ENCODE results near the gene MRPL44.

The MRPL44 gene

GRCh38 chr2:223978451-223978850 lies 21.2 kb downstream of the MRPL44 start:
- Mint-ChIP-seq H3K27ac (peak overlapping the region; percentile 32), H3K4me1 (no peaks in the 10 kb centered on the region), H3K36me3 (ENCODE audit: low read depth) (peaks cover 1% of the 10 kb centered on the region), H3K27me3 (ENCODE audit: low read depth, poor library complexity) (no peaks in the 10 kb centered on the region), H3K9me3 (no peaks in the 10 kb centered on the region), H3K4me3 (no peak overlapping the region)
- DNase-seq = no peak
- TF ChIP-seq CTCF (IDR thresholded peaks at IDR 0.05) = no peak

- no peaks in the 10 kb centered on the region for H3K9me3 Mint-ChIP-seq
- TF ChIP-seq CTCF (IDR thresholded peaks at IDR 0.05) = no peak
- no peak overlapping the region for H3K27ac Mint-ChIP-seq
- no peaks in the 10 kb centered on the region for H3K27me3 Mint-ChIP-seq (ENCODE audit: low read depth, poor library complexity)
- DNase-seq = no peak
- no peak overlapping the region for H3K4me3 Mint-ChIP-seq
- peaks cover 11% of the 10 kb centered on the region for H3K36me3 Mint-ChIP-seq (ENCODE audit: low read depth)
- H3K4me1 Mint-ChIP-seq = no peaks in the 10 kb centered on the region
These were observed 22.6 kb downstream of the MRPL44 start for GRCh38 chr2:223979730-223980396.

GRCh38 chr2:223980397-223980735 lies 23.1 kb downstream of the MRPL44 start:
- Mint-ChIP-seq H3K4me3 (no peak overlapping the region), H3K9me3 (no peaks in the 10 kb centered on the region), H3K36me3 (ENCODE audit: low read depth) (peaks cover 11% of the 10 kb centered on the region), H3K27ac (no peak overlapping the region), H3K4me1 (no peaks in the 10 kb centered on the region), H3K27me3 (ENCODE audit: low read depth, poor library complexity) (no peaks in the 10 kb centered on the region)
- DNase-seq = no peak
- TF ChIP-seq CTCF (IDR thresholded peaks at IDR 0.05) = no peak

DNA sequence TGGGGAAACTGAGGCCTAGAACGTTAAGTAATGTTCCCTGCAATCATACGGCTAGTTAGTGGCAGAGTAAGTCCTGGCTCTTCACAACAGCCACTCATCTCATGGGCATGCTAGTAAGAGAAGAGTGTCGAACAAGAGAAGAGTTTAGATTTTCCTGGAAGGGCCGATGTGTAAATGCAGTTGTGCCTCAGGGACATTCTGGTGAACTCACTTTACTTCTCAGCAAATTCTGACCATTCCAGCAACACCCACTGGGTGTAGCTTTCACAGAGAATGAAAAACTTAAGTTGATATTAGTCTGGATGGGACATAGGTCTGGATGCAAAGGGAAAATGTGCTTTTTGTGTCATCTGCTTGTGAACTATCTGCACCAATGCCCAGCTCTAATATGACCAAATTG lies 23.5 kb downstream of the MRPL44 start:
- DNase-seq = no peak
- TF ChIP-seq CTCF (IDR thresholded peaks at IDR 0.05) = no peak
- Mint-ChIP-seq H3K27ac (no peak overlapping the region), H3K4me1 (no peaks in the 10 kb centered on the region), H3K4me3 (no peak overlapping the region), H3K9me3 (no peaks in the 10 kb centered on the region), H3K27me3 (ENCODE audit: low read depth, poor library complexity) (no peaks in the 10 kb centered on the region), H3K36me3 (ENCODE audit: low read depth) (peaks cover 11% of the 10 kb centered on the region)

- TF ChIP-seq CTCF (IDR thresholded peaks at IDR 0.05) = no peak
- H3K4me1 Mint-ChIP-seq = no peaks in the 10 kb centered on the region
- no peak overlapping the region for H3K4me3 Mint-ChIP-seq
These were observed 24.0 kb downstream of the MRPL44 start for GRCh38 chr2:223981241-223981640.

DNA sequence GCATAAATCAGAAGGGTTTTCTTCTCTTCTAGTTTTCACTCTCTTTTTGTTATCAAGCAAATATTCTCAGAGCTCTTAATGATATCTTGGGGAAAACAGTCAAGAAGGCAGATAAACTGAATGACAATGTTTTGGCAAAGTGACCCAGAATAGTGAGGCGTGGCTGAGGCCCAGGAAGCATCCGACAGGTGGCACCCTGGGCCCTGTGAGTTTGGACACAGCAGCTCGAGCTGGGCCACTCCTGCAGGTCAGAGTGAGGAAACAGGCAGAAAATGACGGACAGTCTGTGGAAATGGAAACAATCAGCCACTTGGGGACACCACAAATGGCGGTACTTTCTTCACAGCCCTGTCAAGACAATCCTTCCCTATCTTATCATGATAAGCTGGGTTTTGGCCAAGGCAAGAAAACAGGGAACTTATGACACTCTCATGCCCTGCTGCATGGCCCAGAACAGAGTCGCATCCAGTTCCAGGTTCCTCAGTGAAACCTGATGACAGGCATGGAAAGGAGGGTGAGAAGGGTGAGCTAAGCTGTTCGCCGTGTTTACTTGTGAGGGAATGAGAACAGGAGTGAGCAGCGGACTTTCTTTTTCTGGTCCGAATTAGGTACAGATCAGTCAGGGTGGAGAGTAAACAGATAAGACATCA lies 32.1 kb downstream of the MRPL44 start:
- no peak for TF ChIP-seq CTCF (IDR thresholded peaks at IDR 0.05)
- H3K9me3 Mint-ChIP-seq = no peaks in the 10 kb centered on the region
- peaks cover 31% of the 10 kb centered on the region for H3K4me1 Mint-ChIP-seq
- DNase-seq = no peak
- H3K27me3 Mint-ChIP-seq (ENCODE audit: low read depth, poor library complexity) = no peaks in the 10 kb centered on the region
- peaks cover 10% of the 10 kb centered on the region for H3K36me3 Mint-ChIP-seq (ENCODE audit: low read depth)
- peak overlapping the region; percentile 83 for H3K27ac Mint-ChIP-seq
- H3K4me3 Mint-ChIP-seq = no peak overlapping the region

More at GRCh38 chr2:223981241-223981640, 24.0 kb downstream of the MRPL44 start:
- DNase-seq = no peak
- Mint-ChIP-seq H3K27ac (no peak overlapping the region), H3K9me3 (no peaks in the 10 kb centered on the region), H3K27me3 (ENCODE audit: low read depth, poor library complexity) (no peaks in the 10 kb centered on the region), H3K36me3 (ENCODE audit: low read depth) (peaks cover 11% of the 10 kb centered on the region)

All from nephron progenitor cell (in vitro differentiated cells).